Ectodermal cell (in vitro differentiated cells): Measurements from ENCODE around the gene FAM193A.

Experiments
- H3K27ac ChIP-seq: 2 replicates; pipeline ENCODE4 v1.7.0; 2013; ENCODE audit warnings: mild to moderate bottlenecking, low read depth, low read length; ENCODE audit not compliant: insufficient read depth, poor library complexity, severe bottlenecking
- H3K27me3 ChIP-seq: 2 replicates; pipeline ENCODE4 v1.7.0; 2013; ENCODE audit warnings: mild to moderate bottlenecking, low read length; ENCODE audit not compliant: insufficient read depth, control insufficient read depth, poor library complexity, severe bottlenecking
- H3K36me3 ChIP-seq: one replicate; pipeline ENCODE4 v1.7.0; 2013; ENCODE audit warnings: low read length; ENCODE audit not compliant: control insufficient read depth, insufficient read depth
- H3K4me1 ChIP-seq: one replicate; pipeline ENCODE4 v1.7.0; 2013; ENCODE audit warnings: low read length; ENCODE audit not compliant: control insufficient read depth, insufficient read depth
- H3K4me3 ChIP-seq: 2 replicates; pipeline ENCODE4 v1.7.0; 2013; ENCODE audit warnings: low read depth, low read length, control low read depth; ENCODE audit not compliant: insufficient read depth
- H3K9me3 ChIP-seq: 2 replicates; pipeline ENCODE4 v1.7.0; 2013; ENCODE audit warnings: mild to moderate bottlenecking, low read length, moderate library complexity; ENCODE audit not compliant: control insufficient read depth
- WGBS, 2 experiments: methylation state at CpG; one replicate each; pipeline ENCODE4 v1.1.7; 2013; ENCODE audit warnings: missing lambda C conversion rate in 2 of 2; 5-methylcytosine and 5-hydroxymethylcytosine counted together

Gene FAM193A

DNA sequence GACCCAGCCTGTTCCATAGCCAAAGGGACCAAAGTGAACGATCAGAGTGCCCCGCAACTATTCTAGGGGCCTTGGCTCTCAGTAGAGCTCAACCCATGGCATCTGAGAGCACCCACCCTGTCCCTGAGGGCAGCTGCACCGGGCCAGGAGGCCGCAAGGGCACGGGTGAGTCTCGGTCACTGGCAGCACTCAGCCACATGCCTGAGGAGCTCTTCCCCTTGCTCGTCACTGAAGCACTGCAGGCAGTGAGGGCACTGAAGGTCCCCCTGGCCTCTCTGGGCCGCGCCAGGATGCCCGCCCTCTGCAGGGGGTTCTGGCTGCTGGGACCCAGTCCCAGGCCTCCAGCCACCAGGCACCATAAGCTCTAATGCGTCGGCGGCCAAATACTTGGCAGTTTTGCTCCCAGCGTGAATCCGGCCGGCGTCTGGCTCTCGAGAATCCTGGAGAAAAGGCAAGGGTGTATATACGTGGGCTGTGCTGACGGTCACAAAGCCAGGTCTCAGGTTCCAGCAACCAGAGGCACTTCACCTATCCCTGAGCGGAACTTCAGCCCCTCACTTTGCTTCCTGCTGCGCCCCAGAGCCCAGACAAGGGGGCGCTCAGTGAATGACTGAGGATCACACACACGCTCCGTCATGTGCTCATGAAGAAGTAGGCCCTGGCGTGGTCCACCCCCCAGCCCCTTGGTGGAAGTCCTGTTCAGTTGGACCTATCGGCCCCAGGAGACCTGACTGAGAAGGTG, 205.8 kb downstream of the FAM193A start:
- Histone ChIP-seq H3K4me3 (no peak overlapping the region), H3K36me3 (peaks cover 22% of the 10 kb centered on the region)
- whole genome bisulfite sequencing, 2 experiments = 95 to 97% methylated on average over 27 of the region's 27 CpGs

DNA sequence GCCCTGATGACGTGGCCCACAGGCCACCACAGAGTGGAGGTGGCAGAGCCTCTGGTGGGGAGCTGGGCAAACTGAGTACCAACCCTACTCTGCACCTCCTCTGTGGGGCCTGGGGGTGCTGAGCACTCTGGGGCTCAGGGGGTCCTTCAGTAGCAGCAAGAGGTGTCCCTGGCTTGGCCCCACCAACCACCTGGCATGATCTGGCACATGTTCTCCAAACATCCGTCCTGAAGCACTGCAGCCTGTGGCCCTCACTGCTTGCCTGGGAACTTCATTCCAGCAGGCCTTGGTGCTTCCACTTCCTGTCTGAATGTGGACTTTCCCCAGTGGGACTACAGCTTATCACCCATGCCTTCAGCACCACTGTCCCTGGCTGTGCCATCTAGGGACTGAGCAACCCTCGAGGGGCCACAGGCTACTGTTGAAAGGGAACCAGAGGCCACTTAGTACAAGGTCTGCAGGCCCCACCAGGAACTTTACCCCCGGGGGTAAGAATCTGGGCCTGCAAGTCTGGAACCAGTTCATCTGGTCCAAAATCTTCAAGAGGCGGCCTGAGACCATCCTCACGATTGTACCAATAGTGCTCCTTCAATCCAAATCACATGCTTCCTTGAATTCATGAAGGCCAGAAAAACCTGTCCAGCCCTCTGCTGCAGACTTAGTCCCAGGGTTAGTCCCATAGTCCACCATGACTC, 206.5 kb downstream of the FAM193A start:
- H3K27me3 ChIP-seq = no peaks in the 10 kb centered on the region
- no peaks in the 10 kb centered on the region for H3K4me1 ChIP-seq
- peaks cover 24% of the 10 kb centered on the region for H3K36me3 ChIP-seq
- H3K27ac ChIP-seq = no peak overlapping the region
- 95 to 96% methylated on average over 6 of the region's 6 CpGs for WGBS, 2 experiments
- H3K9me3 ChIP-seq = no peaks in the 10 kb centered on the region
- no peak overlapping the region for H3K4me3 ChIP-seq

More for the DNA sequence above, 205.8 kb downstream of the FAM193A start:
- no peaks in the 10 kb centered on the region for H3K4me1 ChIP-seq
- H3K27me3 ChIP-seq = no peaks in the 10 kb centered on the region
- H3K9me3 ChIP-seq = no peaks in the 10 kb centered on the region
- H3K27ac ChIP-seq = no peak overlapping the region

DNA sequence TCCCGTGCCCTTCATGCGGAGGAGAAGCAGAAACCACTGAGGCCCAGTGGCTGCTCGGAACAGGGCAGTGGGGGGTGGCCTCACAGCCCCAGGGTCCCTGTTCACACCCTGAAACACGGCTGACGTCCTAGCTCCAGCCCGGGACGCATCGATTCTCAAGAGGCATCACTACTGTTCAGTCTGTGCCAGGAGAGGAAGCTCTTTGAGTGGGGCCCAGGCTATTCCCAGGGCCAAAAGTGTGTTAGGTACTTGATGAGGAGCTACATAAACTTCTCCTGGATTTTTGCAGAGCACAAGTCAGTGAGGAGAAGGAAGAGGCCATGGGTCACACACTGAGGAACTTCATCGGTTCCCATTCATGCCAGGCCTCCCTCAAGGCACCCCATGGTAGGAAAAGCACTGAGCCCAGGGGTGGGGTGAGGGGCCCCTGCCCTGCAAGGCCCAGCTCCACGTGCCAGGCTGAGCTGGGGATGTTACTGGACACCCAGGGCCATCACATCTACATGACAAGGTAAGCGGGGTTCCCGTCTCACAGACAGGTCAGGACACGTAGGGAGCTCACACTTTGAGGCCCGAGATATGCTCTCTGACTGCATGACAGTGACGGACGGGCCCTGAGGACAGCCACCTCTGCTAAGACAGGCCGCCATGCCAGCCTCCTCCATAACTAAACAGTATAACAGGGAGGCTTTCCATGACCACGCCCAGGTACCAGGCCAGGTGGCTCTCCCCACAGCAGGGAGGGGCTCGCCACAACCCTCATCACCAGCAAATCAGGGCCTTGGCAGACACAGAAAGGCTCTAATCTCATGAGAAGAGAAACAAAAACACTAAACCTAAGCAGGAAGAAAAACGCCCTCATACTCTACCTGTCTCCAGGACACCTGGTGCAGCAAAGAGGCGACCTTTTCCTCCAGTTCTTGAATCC, 207.3 kb downstream of the FAM193A start:
- Histone ChIP-seq H3K27me3 (no peaks in the 10 kb centered on the region), H3K9me3 (no peaks in the 10 kb centered on the region), H3K4me1 (no peaks in the 10 kb centered on the region), H3K27ac (no peak overlapping the region), H3K36me3 (peaks cover 24% of the 10 kb centered on the region), H3K4me3 (no peak overlapping the region)
- 94% methylated on average over 21 of the region's 21 CpGs for WGBS, 2 experiments

DNA sequence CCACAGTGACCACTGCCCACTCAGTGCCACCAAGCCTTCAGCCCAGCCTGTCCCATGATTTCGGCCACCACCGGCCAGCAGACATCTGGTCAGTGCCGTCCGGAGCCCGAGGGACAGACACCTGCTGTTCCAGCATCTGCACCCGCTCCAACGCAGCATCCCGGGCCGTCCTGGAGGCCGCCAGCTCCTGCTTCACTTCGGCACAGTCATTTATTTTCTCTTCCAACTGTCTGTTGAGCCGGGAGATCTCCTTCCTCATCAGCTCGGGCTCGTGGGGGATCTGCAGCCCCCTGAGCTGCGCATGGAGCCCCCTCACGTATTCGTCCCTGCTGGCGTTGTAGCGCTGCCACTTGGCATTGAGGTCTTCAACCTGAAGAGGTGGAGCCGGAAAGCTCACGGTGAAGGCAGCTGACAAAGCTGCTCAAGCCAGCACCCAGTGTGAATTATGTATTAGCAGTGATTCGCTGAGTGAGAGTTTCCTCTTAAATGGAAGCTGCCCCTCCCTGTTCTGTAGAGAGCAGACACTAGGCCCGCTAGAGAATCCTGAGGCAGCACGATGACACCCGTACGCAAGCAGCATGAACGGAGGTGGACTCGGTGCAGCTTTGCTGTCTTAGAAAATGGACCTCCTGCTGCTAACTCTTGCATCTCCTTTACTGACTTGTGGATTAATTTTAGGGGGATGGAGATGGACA, 208.3 kb downstream of the FAM193A start:
- WGBS, 2 experiments = 94 to 95% methylated on average over 28 of the region's 28 CpGs
- Histone ChIP-seq H3K4me1 (no peaks in the 10 kb centered on the region), H3K27me3 (no peaks in the 10 kb centered on the region), H3K9me3 (no peaks in the 10 kb centered on the region), H3K4me3 (no peak overlapping the region), H3K36me3 (peaks cover 24% of the 10 kb centered on the region), H3K27ac (no peak overlapping the region)

DNA sequence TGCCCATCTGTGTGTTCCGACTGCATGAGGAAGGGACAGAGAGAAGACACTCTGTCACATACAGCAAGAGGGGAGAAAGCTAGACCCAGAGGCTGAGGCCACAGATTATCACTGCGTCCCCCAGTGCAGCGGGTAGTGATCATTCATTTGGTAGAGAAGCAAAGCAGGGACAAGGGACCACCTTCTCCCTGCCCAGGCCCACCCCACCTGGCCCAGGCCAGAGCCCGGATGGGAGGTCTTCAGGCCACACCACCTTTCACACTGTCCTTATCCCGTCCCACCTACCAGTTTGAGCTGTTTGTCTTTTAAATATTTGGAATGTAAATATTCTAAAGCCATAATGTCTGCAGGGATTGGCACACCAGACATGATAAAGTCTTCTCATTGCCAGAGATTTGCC, 209.1 kb downstream of the FAM193A start:
- no peaks in the 10 kb centered on the region for H3K27me3 ChIP-seq
- no peaks in the 10 kb centered on the region for H3K4me1 ChIP-seq
- no peak overlapping the region for H3K27ac ChIP-seq
- peaks cover 24% of the 10 kb centered on the region for H3K36me3 ChIP-seq
- no peak overlapping the region for H3K4me3 ChIP-seq
- 97% methylated on average over 4 to 5 of the region's 5 CpGs for WGBS, 2 experiments
- H3K9me3 ChIP-seq = no peaks in the 10 kb centered on the region

DNA sequence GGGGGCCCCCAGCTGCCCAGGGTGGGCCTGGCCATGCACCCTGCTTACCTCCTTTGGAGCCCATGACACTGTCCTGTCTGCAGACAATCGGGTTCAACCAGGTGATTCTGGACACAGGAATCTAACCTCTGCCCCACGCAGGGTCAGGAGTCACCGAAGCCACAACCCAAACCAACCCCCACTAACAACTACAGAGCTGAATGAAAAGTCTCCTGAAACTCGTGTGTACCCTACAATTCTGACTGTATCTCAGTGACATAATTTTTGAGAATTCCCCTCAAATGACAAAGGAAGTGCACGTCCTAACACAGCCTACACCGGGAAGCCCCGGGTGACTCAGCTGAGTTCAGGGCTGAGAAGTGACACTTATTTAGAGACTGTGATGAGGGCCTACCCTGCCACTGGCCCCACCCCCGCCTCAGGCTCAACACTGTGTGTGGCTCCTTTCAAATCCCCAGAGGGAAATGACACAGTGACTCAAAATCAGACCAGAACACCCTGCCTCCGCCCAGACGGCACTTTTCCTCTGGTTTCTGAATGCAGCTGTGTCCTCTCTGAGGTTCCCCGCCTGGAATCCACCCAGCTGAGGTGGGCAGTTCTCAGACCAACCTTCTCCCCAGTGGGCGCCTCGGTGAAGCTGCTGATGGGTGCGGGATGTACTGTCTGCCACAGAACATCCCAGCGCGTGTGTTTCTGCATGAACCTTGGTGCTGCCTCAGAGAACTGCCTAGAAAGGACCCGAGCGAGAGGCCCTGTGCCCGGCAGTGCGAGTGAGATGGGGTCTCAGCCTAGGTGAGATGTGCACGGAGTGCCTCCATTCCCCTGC, 209.7 kb downstream of the FAM193A start:
- Histone ChIP-seq H3K36me3 (peaks cover 24% of the 10 kb centered on the region), H3K4me1 (no peaks in the 10 kb centered on the region), H3K27me3 (no peaks in the 10 kb centered on the region), H3K27ac (no peak overlapping the region), H3K9me3 (no peaks in the 10 kb centered on the region), H3K4me3 (no peak overlapping the region)
- 90 to 92% methylated on average over 21 of the region's 21 CpGs for WGBS, 2 experiments

DNA sequence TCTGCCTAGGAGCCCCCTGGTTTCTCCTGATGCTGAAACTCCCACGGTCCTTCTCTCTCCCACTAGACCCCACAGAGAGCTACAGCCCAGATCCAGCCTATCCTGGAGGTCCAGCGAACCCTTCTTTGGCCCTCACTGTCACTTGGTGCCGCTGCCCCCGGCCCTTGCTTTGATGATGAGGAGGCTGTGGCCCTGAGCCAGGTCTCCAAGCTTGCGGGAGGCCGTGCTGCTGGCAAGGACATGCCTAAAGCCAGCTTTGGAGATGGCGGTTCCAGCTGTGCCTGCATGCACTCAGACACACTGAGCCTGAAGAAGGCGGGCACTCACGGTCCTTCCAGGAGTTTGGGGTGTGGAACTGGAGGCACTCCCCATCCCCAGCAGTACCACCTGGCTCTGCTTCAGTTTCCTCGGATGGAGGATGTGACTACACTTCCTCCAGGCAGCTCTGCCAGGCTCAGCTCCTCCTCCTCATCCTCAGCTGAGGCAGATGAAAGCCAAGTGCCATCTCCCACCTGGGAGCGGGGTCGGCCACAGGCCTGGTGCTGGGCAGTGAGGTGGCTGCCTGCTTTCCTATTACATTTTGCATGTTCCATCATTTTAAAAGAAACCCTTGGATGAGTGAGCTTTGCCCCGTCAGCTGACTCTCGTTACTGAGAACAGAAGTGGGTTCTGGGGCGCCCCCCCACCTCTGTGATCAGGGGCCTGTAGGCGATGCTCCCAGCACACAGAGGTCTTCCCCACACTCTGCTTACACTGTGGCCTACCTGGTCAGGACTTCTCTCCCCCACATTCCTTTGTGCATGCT, 210.6 kb downstream of the FAM193A start:
- H3K27ac ChIP-seq = no peak overlapping the region
- no peaks in the 10 kb centered on the region for H3K27me3 ChIP-seq
- H3K4me1 ChIP-seq = no peaks in the 10 kb centered on the region
- 92% methylated on average over 16 of the region's 16 CpGs for WGBS, 2 experiments
- H3K9me3 ChIP-seq = no peaks in the 10 kb centered on the region
- H3K36me3 ChIP-seq = peaks cover 24% of the 10 kb centered on the region
- no peak overlapping the region for H3K4me3 ChIP-seq

DNA sequence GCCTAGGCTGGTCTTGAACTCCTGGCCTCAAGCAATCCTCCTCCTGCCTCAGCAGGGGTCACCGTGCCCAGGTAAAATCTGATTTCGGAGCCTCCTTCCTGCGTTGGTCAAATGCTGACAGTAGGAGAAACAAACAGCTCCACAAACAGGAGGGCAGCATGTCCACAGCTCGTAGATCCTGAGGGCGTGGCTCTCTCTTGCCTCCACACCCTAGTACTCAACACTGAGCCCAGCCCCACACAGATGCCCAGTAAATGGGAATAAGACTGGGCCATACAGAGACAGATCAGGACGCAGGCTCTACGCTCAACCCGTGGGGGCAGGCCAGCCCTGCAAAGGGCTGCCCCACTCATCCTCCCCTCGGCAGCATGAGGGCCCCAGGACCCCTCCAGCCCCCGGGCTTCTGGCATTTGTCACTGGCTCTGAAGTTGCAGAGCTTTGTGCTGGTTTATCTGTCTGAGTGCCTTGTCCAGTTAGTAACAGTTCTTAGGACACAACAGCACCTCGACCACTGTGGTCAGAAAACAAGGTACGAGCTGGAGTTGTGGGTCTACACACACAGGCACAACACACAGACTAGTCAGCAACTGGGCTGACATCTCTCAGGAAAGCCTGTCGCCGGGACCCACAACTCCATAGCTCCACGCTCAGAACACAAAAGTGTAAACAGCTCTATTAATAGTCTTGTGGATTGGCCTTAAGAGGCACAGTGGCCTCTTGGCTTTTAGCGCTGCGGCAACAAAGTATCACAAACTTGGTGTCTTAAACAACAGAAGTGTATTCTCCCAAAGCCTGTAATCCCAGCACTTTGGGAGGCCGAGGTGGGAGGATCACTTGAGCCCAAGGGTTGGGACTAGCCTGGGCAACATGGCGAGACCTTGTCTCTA, 214.5 kb downstream of the FAM193A start:
- Histone ChIP-seq H3K36me3 (peaks cover 9% of the 10 kb centered on the region), H3K27ac (no peak overlapping the region), H3K27me3 (no peaks in the 10 kb centered on the region), H3K4me1 (peaks cover 5% of the 10 kb centered on the region), H3K9me3 (no peaks in the 10 kb centered on the region), H3K4me3 (no peak overlapping the region)
- 92 to 93% methylated on average over 19 of the region's 19 CpGs for WGBS, 2 experiments
